Fibroblast of lung (primary cell): ENCODE data around the gene KCNK7. TPM values are rescaled to one million over a fixed set of nuclear protein-coding genes. Genes with fewer than 3 reads are reported as not detected.

Source experiments
- DNase-seq, 2 donors: peaks; one replicate each; pipeline versions ENCODE4 v3.0.0 to v3.0.0-alpha.2; 2010; ENCODE audit warnings: low read depth in 2 of 2
- H2AFZ ChIP-seq: 2 replicates; pipeline ENCODE4 v1.5.1; 2012; ENCODE audit warnings: low read length, control low read depth, inconsistent platforms
- H3K27ac ChIP-seq: 2 replicates; pipeline ENCODE4 v1.5.1; 2011; ENCODE audit warnings: low read length, control low read depth; ENCODE audit not compliant: insufficient read depth
- H3K27me3 ChIP-seq: 2 replicates; pipeline ENCODE4 v1.5.1; 2011; ENCODE audit warnings: mild to moderate bottlenecking, low read length; ENCODE audit not compliant: control insufficient read depth, insufficient read depth
- H3K36me3 ChIP-seq: 2 replicates; pipeline ENCODE4 v1.5.1; 2011; ENCODE audit warnings: low read length; ENCODE audit not compliant: control insufficient read depth, insufficient read depth
- H3K4me1 ChIP-seq: 2 replicates; pipeline ENCODE4 v1.5.1; 2011; ENCODE audit warnings: low read length; ENCODE audit not compliant: control insufficient read depth, insufficient read depth; ENCODE audit errors: extremely low read depth
- H3K4me2 ChIP-seq: 2 replicates; pipeline ENCODE4 v1.5.1; 2011; ENCODE audit warnings: low read length, control low read depth; ENCODE audit not compliant: insufficient read depth; ENCODE audit errors: extremely low read depth
- H3K4me3 ChIP-seq, 4 experiments: fragments of 200-600 bp in 1 of 4; sonication (generic) in 1 of 4; replicated peaks in 1 of 4; 2 replicates each; pipeline ENCODE4 v1.5.1; 2011 to 2016; ENCODE audit warnings: low read length in 4 of 4, low read depth in 3 of 4, mild to moderate bottlenecking in 3 of 4, control low read depth in 2 of 4, inconsistent platforms in 1 of 4, mixed read lengths in 1 of 4; ENCODE audit not compliant: insufficient read depth in 1 of 4; ENCODE audit errors: control extremely low read depth in 1 of 4
- H3K79me2 ChIP-seq: 2 replicates; pipeline ENCODE4 v1.5.1; 2012; ENCODE audit warnings: mild to moderate bottlenecking, low read length, inconsistent platforms; ENCODE audit not compliant: control insufficient read depth, insufficient read depth
- H3K9ac ChIP-seq: 2 replicates; pipeline ENCODE4 v1.5.1; 2011; ENCODE audit warnings: mild to moderate bottlenecking, low read length, control low read depth; ENCODE audit not compliant: insufficient read depth
- H3K9me3 ChIP-seq: 2 replicates; pipeline ENCODE4 v1.5.1; 2012; ENCODE audit warnings: low read depth, low read length; ENCODE audit not compliant: control insufficient read depth, insufficient read depth
- H4K20me1 ChIP-seq: 2 replicates; pipeline ENCODE4 v1.5.1; 2011; ENCODE audit warnings: low read length; ENCODE audit not compliant: control insufficient read depth, insufficient read depth; ENCODE audit errors: extremely low read depth
- CTCF ChIP-seq, 2 donors: IDR thresholded peaks in 1 of 2; conservative IDR thresholded peaks in 1 of 2; 1 replicate in 1 of 2; 2 replicates in 1 of 2; pipeline ENCODE4 v1.5.1; 2011 to 2012; ENCODE audit warnings: low read length in 2 of 2, control low read depth in 1 of 2, inconsistent platforms in 1 of 2, low read depth in 1 of 2, mild to moderate bottlenecking in 1 of 2
- EZH2 ChIP-seq: IDR thresholded peaks from 2 replicates; pipeline ENCODE4 v1.5.1; 2012; ENCODE audit warnings: low read length, control low read depth, mild to moderate bottlenecking; ENCODE audit errors: missing control alignments
- polyA plus RNA-seq, 2 donors: library from polyadenylated mRNA; depleted of rRNA in 1 of 2; stranded (reverse) in 1 of 2; unstranded in 1 of 2; fragments of >200 nt; gene quantifications; 2 replicates each; pipeline ENCODE4 v1.2.1, GENCODE V29; 2011 to 2012; ENCODE audit warnings: missing spikeins in 1 of 2
- total RNA-seq: library from RNA; depleted of rRNA; stranded (reverse); fragments of >200 nt; gene quantifications from 2 replicates; pipeline ENCODE4 v1.2.1, GENCODE V29; 2014

KCNK7 gene
- total and polyA plus RNA-seq, 2 donors (not counting 1 experiment from before 2014, with no cell fraction given): not detected

DNA sequence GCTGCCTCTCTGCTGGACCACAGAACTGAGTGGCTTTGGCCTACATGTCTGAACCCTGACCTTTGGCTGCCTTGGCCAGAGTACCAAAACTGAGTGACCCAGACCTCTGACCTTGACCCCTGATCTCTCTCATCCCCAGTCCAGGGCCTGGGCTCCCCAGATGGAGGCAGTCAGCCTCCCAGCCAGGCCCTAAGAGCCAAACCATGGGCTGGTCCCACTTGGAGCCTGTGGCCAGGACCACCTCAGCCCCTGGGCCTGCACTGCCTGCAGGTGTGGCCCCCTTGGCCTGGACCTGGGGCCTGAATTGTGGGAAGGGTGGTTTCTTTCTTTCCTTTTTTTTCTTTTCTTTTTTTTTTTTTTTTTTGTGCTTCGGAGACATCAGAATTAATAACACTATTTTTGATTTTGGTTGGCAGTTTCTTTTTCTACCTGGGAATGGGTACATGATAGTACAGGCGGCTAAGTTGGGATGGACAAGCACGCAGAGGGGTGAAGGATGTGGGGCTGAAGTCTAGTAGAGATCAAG lies 41.5 kb upstream of the KCNK7 start:
- peaks cover 4% of the 10 kb centered on the region for H3K79me2 ChIP-seq
- no peak overlapping the region for H3K27ac ChIP-seq
- no peak for DNase-seq
- H3K9me3 ChIP-seq: no peaks in the 10 kb centered on the region
- H3K27me3 ChIP-seq: no peaks in the 10 kb centered on the region
- no peak overlapping the region for H3K9ac ChIP-seq
- no peak overlapping the region for H2AFZ ChIP-seq
- TF ChIP-seq CTCF (conservative IDR thresholded peaks at IDR 0.05 in 1 of 2, IDR thresholded peaks at IDR 0.05 in 1 of 2; ENCODE audit: low read depth in 1 of 2, low read length in 2 of 2): no peak
- TF ChIP-seq EZH2: no peak
- peak overlapping the region in 1 of 4 experiments; percentile 4 for H3K4me3 ChIP-seq
- peaks cover 41% of the 10 kb centered on the region for H3K36me3 ChIP-seq
- H3K4me1 ChIP-seq: peaks cover 15% of the 10 kb centered on the region
- no peak overlapping the region for H3K4me2 ChIP-seq
- no peaks in the 10 kb centered on the region for H4K20me1 ChIP-seq

GRCh38 chr11:65636108-65637031 lies 40.8 kb upstream of the KCNK7 start:
- Histone ChIP-seq H3K79me2 (peaks cover 4% of the 10 kb centered on the region), H3K4me3 (no peak overlapping the region), H3K27ac (no peak overlapping the region), H4K20me1 (no peaks in the 10 kb centered on the region), H3K9me3 (no peaks in the 10 kb centered on the region), H2AFZ (no peak overlapping the region), H3K27me3 (no peaks in the 10 kb centered on the region), H3K36me3 (peaks cover 38% of the 10 kb centered on the region), H3K4me2 (no peak overlapping the region), H3K9ac (no peak overlapping the region), H3K4me1 (peaks cover 15% of the 10 kb centered on the region)
- TF ChIP-seq EZH2 (no peak), CTCF (conservative IDR thresholded peaks at IDR 0.05 in 1 of 2, IDR thresholded peaks at IDR 0.05 in 1 of 2; ENCODE audit: low read depth in 1 of 2, low read length in 2 of 2) (no peak)
- no peak for DNase-seq

DNA sequence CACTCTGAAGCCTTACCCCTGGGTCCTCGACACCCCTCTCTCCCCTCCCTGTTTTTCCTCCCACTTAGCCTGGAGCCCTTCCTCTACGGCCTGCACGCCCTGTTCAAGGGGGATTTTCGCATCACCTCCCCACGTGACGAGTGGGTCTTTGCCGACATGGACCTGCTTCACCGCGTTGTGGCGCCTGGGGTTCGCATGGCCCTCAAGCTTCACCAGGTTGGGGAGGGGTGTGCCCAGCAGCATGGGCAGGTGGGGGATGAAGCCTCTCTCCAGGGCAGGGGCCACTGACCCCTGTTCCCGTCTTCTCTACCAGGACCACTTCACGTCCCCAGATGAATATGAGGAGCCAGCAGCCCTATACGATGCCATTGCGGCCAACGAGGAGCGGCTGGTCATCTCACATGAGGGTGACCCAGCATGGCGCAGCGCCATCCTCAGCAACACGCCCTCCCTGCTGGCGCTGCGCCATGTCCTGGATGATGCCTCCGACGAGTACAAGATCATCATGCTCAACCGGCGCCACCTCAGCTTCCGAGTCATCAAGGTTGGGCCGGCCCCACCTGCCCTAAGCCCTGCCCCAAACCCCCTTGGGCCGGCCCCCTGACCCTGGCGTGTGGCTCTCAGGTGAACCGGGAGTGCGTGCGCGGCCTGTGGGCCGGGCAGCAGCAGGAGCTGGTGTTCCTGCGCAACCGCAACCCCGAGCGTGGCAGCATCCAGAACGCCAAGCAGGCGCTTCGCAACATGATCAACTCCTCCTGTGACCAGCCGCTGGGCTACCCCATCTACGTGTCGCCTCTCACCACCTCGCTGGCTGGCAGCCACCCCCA lies 39.5 kb upstream of the KCNK7 start:
- H3K4me1 ChIP-seq: peaks cover 15% of the 10 kb centered on the region
- H3K36me3 ChIP-seq: peaks cover 38% of the 10 kb centered on the region
- no peaks in the 10 kb centered on the region for H3K9me3 ChIP-seq
- H3K4me3 ChIP-seq: no peak overlapping the region
- no peaks in the 10 kb centered on the region for H3K27me3 ChIP-seq
- no peak overlapping the region for H3K4me2 ChIP-seq
- DNase-seq: no peak
- no peak overlapping the region for H3K9ac ChIP-seq
- H2AFZ ChIP-seq: no peak overlapping the region
- peaks cover 4% of the 10 kb centered on the region for H3K79me2 ChIP-seq
- H4K20me1 ChIP-seq: no peaks in the 10 kb centered on the region
- TF ChIP-seq EZH2: no peak
- no peak for TF ChIP-seq CTCF (conservative IDR thresholded peaks at IDR 0.05 in 1 of 2, IDR thresholded peaks at IDR 0.05 in 1 of 2; ENCODE audit: low read depth in 1 of 2, low read length in 2 of 2)
- H3K27ac ChIP-seq: no peak overlapping the region
